Stimulated activated CD4-positive, alpha-beta T cell treated with anti-CD3 and anti-CD28 coated beads, Interleukin-15, amount 100 ng/mL, for 24 hours (primary cell): ENCODE results near the gene HMOX2.

ENCODE experiments used
- DNase-seq: peaks from one replicate; pipeline ENCODE4 v3.0.0-alpha.2; 2020

The HMOX2 gene

DNA sequence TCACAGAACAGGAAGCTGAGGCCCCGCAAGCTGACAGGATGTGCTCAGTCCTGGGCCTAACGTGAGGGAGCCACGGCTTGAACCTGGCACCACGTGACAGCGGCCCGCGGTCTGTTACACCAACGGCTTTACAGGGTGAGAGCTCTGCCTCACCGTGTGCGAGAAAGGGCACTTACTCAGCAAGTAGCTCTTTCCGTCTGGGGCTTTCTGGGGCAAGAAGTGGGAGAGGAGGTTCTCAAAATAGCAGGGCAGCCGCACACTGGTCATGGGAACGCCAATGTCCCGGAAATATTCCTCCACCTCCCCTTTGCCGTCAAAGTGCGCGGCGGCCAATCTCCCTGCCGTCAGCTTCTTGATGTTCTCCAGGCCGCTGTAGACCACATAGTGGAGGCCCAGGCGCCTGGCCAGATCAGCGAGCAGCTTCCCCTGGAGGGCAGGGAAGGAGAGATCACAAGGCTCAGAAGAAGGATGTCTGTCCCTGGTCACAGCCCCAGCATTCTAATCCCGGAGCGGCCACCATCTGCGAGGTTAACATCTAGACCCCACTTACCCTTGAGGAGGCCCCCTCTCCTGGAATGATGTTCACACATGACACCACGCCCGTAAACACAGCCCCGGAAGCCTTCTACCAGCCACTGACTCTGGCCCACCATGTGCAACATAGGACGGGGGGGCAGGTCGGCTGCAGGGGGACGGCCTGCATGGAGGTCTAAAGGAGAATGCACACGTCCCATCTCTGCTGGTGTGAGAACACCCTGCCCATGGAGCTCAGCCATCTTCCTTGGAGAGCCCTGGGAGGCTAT, 10.0 kb upstream of the HMOX2 start:
- peak; percentile 62 for DNase-seq

DNA sequence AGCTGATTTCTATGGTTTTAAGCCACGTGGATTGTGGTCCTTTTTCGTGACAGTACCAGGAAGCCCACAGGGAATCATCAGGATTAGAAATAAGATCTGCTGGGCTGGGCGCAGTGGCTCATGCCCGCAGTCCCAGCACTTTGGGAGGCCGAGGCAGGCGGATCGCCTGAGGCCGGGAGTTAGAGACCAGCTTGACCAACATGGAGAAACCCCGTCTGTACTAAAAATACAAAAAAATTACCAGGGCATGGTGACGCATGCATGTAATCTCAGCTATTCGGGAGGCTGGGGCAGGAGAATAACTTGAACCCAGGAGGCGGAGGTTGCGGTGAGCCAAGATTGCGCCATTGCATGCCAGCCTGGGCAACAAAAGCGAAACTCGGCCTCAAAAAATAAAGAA, 8.3 kb upstream of the HMOX2 start:
- DNase-seq, result no peak

DNA sequence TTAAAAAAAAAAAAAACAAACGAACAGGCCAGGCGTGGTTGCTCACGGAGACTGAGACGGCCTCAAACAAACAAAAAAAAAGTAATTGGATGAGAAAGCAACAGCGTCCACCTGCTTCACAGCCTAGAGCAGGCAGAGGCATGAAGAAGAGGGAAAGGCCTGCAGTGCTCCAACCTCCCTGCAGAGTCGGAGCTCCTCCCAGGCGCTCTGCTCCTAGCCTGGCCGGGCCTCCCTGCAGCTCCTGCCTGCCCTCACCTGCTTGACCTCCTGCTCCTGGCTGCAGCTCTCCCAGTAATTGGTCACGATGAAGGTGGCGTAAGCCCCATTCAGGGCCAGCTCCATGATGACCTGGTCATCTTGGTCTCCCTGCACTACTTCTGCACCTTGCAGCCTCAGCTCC, 7.2 kb upstream of the HMOX2 start:
- DNase-seq, result no peak

DNA sequence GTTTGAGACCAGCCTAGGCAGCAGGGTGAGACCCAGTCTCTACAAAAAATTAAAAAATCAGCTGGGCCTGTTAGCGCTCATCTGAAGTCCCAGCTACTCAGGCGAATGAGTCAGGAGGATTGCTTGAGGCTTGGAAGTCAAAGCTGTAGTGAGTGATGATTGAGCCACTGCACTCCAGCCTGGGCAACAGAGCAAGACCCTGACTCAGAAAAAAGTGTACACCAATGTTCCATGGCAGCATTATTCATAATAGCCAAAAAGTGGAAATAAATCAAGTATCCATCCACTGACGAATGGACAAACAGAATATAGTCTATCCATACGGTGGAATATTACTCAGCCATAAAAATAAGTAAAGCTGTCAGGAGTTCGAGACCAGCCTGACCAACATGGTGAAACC, 4.3 kb upstream of the HMOX2 start:
- DNase-seq, result no peak

DNA sequence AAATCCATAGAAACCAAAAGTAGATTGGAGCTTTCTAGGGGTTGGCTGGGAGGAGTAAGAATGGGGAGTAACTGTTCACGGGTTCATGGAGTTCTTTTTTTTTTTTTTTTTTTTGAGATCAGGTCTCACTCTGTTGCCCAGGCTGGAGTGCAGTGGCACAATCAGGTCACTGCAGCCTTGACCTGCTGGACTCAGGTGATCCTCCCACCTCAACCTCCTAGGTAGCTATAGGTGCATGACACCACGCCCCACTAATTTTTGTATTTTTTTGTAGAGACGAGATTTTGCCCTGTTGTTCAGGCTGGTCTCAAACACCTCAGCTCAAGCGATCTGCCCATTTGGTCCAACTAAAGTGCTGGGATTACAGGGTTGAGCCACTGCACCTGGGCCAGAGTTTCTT, 3.3 kb upstream of the HMOX2 start:
- DNase-seq, result no peak

DNA sequence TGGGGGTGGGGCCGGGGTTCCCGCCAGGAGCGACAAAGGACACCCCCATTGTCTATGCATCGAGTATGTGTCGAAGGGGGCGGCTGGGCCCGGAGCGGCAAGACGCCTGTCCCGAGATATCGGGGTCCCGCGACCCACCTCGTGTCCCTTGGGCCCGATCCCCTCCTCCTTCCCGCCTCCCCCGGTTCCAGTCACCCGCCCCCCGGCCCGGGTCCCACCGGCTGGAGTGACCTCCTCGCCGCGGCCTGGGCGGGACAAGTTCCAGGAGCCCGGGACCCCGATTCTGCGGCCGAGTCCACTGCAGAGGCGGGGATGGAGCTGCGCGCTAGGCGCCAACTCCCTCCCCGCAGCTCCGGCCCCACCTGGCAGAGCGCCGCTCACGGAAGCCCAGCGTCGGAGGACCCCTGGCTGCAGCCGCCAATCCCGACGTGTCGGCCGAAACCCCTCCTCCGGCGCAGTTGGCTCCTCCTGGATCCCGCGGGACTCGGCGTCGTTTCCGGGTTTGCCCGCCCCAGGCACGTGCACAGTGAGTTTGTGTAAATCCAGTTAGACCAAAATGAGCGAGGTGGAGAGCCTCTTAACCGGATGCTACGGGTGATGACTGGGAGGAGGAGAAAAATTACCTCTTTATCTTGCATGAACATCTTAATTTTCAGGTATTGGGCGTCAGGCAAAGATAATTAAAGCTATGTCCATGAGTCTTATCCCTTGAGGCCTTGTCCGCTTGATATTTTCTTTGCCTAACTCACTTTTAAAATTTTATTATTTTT, 1.8 kb upstream of the HMOX2 start, which contains the start of gene NMRAL1:
Gene NMRAL1 (minus strand): TSS at position 434 of the 770 bp plus-strand sequence. CDS start 493 bp downstream, outside the sequence.
- peak; percentile 96 for DNase-seq

DNA sequence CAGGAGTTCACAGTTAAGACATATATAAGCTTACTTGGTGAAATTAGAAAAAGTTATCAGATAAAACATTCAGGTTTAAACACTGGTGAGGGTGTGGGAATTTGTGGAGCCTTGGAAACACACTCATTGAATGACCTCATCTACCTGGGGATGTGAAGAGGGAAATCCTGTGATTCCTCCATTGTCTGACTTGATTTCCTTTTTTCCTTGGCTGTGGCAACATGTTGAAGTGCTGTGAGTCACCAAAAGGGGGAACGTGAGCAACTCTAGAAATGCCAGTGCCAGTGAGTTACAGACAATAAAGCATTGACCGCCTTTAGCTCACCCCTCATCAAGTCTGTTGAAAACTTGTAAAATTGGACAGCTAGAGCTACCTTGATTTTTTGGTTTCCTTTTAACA, 1.8 kb downstream of the HMOX2 start:
- DNase-seq, result peak; percentile 23

DNA sequence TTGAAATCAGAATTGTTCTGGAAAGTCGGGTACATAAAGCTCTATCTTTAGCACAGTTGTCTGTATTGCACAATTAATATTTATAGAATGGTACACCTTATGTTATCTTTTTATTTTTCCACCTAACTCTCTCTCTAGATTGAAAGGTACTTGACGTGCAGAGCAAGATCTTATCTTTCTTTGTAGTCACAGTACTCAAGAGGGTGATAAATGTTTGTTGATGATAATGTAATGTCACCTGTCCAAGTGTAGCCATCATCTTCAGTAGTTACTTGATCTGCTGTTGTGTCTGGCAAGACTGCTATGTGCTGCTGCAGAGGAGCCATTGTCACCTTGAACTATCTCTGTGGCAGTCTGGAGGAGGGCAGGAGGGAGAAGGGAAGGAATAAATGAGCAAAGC, 5.3 kb downstream of the HMOX2 start:
- no peak for DNase-seq

DNA sequence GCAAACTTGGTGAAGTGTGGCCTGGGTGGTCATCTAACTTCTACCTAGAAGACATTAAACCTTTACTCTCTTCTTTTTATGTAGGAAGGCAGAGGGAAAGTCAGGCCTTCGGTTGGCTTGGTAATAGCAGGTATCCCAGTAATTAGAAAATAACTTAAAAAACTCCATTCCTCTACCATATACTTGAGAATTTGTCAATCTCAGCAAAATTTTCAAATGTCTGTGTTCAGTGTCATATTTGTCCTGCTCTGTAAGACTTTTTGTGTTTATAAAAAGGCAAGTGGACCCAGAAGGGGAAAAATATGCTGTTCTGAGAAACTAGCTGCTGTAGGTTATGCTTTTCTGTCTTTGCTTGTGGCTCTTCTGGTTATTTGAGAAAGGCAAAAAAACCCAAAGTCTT, 5.8 kb downstream of the HMOX2 start:
- DNase-seq, result no peak

DNA sequence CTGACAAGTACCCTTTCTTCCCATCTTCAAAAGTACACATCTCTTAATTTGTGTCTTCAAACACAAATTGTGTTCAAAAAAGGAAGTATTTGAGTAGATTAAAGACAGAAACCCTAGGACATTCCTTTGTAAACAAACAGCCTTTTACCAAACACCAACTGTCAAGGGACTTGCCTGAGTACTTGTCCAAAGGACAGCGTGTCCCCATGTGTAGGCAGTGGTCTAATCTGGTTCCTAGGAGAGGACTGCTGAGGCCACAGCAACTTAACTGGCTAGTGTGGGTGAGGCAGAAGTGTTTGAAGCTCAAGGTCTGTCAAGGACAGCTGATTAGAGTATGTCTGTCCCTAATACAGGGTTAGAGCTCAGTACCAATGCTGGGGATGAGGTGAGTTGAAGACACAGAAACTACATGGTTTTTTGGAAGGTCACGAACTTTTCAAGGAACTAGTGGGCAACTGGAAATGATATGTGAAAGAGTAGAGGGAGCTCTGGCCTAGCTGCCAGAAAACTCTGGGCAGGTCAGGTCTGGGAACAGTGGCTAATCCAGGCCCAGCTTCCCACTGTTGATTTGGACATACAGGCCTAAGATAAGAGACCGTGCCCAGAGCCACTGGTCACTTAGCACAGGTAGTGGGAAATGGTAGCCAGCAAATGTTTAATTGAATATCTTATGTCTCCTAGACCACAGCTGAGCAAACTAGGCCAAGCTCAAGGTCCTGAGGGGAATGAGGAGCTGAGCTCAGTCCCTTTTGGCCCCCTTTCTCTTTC, 10.1 kb downstream of the HMOX2 start:
- DNase-seq, result no peak

DNA sequence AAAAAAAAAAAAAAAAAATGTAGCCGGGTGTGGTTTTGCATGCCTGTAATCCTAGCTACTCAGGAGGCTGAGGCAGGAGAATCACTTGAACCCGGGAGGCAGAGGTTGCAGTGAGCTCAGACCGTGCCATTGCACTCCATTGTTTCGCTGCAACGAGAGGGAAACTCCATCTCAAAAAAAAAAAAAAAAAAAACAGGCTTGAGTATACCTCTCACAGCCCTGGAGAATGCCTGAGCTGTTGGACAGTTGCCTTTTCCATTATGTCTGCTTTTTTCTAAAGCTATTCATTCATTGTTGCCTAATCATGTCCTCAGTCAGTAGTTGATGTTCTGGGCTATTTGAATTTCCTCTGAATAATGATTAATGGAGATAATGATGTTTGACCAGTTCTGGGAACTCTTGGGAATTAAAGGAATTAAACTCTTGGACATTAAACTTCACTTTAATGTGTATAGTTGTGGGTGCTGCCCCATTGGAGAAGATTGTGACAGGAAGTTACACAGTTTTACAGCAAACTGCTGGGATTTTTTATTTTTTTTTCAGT, 11.8 kb downstream of the HMOX2 start:
- DNase-seq, result no peak

DNA sequence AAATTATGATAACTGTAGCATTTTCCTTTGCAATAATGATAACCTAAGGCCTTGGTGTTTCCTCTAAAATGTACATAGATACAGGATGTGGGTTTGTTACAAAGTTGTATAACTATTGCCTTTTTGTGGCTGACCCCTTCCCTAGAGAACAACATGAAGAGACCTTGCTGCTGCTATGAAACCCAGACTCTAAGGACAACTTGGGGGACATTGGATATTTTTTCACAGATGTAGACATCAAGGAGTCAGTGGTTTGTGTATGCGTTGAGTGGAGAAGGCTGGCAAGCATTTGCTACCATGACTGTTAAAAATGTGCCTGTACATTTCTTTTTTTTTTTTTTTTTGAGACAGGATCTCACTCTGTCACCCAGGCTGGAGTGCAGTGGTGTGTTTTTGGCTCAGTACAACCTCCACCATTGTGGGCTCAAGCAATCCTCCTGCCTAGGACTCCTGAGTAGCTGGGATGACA, 12.3 kb downstream of the HMOX2 start:
- DNase-seq, result no peak

DNA sequence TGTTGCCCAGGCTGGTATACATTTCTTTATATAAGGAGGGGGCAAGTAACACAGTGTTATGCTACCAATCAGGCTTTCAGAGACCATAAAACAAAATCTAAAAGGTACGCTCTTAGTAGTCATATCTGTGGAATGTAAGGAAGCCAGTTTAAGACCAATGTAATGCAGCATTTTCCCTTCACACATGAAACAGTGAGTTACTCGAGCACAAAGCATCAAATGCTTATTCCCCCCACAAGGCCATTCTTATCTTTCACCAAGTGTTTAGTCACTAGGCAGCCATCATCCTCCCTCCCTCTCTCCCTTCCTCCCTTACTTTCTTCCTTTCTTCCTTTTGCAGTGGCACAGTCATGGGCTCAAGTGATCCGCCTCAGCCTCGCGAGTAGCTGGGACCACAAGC, 12.8 kb downstream of the HMOX2 start:
- DNase-seq, result no peak

DNA sequence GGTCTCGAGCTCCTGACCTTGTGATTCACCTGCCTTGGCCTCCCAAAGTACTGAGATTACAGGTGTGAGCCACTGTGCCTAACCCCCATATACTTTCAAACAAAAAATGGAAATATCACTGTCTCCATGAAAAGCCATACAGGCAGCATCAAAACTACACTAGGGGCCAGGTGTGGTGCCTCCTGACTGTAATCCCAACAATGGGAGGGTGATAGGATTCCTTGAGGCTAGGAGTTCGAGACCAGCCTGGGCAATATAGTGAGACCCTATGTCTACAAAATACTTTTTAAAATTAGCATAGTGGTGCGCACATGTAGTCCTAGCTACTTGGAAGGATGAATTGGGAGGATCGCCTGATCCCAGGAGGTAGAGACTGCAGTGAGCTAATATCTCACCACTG, 15.7 kb downstream of the HMOX2 start:
- DNase-seq, result no peak

DNA sequence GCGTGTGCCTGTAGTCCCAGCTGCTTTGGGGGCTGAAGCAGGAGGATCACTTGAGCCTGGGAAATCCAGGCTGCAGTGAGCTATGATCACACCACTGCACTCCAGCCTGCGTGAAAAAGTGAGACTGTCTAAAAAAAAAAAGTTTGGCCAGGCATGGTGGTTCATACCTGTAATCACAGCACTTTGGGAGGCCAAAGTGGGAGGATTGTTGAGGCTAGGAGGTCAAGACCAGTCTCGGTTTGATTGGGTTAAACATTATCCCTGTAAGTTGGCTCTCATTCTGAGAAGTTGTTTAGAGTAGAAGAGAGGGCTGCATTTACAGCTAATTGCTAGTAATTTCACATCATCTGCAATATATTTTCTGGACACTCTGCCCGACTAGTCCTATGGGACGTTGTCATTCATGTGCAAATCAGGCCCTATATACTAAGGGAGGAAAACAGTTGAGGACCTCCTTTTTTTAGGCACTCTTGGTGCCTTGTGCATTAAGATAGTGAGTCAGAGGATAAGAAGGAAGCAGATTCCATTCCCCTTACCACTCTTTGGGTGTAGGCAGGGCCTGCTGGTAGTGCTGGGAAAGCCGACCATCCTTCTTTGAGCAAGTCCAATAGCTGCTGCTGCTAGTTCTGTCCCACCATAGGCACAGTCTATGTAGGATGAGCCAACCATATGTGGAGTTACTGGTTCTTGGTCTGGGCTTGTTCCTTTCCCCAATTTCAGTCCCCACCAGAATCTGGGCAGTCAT, 18.7 kb downstream of the HMOX2 start:
- no peak for DNase-seq

DNA sequence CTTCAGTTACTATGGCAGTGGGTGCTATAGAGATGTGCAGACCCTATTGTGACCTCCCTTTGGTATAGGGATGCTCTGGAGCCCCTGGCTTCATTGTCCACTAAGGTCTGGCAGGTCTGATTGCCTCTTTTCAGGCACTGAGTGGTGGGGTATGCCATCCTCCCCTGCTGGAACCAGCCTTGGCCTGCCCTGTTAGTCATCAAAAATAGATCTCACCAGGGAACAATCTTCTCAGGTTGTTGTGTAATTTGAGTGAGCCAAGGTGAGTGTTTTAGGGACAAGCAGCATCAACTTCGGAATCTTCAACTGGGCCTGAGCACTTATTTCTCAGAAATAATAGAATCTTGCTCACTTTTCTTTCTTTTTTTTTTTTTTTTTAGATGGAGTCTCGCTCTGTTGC, 19.6 kb downstream of the HMOX2 start:
- DNase-seq, result no peak

DNA sequence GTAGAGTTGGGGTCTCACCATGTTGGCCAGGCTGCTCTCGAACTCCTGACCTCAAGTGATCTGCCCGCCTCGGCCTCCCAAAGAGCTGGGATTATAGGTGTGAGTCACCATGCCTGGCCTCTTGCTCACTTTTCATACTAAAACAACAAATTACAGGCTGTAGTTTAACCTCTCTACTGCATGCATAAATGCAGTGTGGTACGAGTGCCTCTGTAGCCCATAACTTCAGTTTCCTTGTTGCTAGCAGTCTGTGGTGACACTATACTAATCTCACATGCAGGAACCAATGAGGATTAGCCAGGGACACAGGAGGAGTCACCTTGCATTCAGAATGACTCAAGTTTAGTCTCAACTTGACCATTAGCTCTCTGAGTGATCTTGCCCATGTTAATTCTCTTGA, 20.1 kb downstream of the HMOX2 start:
- no peak for DNase-seq

DNA sequence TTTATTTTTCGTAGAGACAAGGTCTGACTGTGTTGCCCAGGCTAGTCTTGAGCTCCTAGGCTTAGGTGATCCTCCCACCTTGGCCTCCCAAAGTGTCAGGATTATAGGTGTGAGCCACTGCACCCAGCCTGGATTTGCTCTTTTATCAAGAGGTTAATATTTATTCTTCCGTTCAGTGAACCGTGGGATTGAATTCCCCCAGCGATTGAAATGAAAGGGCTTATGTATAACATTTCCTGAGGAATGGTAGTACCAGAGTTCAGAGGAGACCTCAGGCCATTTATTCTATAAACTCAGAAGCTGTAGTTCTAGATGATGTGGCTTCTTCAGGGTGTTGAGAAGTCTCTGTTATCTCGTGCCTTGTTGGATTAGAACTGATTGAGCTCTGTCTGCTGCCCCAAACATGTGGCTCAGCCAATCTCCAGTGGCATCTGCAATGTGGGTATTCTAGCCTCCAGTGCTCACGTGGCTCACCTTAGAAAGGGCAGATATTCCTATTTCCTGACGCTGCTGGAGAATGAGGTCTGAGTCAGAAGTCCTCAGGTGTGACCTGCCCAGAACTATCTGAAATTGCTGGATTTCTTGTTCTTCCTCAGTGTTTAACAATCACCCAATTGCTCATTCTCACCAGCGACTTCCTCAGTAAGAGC, 22.5 kb downstream of the HMOX2 start:
- no peak for DNase-seq

DNA sequence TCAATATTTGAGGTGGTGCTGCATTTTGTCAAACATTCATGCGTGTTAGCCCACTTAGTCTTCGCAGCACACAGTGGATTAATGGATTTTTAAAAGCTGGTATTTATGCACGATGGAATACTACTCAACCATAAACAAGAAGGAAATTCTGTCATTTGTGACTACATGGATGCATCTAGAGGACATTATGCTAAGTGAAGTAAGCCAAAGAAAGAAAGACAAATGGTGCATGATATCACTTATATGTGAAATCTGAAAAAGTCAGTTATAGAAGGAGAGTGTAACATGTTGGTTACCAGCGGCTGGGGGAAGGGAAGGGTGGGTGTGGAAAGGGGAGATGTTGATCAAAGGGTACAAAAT, 23.0 kb downstream of the HMOX2 start:
- no peak for DNase-seq

DNA sequence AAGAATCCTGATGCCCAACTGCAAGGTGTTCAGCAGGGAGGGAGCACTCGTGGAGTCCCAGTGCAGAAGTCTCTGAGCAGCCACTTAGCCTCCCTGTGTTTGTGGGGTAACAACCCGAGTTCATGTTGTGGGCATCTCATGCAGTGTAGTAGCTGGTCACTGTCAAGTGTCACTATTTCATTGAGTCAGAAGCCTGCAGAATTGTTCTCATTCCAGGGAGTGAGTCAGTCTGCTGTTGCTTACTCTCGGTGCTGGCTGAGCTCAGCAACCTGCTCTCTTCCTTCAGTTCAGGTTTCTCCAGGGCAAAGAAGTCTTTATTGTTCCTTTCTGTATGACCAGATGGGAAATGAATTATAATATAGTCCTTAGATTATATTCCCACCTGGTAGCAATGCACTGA, 24.1 kb downstream of the HMOX2 start:
- peak; percentile 11 for DNase-seq

DNA sequence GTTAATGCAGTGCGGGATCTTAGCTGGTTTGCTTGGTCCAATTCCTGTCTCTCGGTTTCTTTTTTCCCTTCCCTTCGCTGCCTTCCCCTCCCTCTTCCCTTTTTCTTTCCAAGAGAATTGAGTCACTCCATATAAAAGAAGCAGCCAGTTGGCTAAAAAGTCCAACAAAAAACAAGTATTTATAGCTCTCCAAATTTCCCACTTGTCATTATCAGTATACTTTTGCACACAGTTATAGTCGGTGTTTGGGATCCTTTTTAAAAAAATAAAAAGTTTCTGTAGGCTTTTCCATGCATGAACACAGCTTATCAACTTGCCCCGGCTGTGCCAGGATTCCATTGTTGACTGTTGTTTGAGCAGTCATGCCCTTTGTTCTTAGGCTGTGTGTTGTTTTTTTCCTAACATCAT, 24.9 kb downstream of the HMOX2 start:
- DNase-seq, result no peak
